GM12878 (cell line): ENCODE results near the gene IFITM2. TPM values are rescaled to one million over a fixed set of nuclear protein-coding genes. Genes with fewer than 3 reads are reported as not detected.

ENCODE experiments used
- ATAC-seq: fragments of 200-7000 bp; cut with Tn5 transposase; 3 replicates; pipeline ENCODE4 v1.9.1; 2020; ENCODE audit warnings: mild to moderate bottlenecking, moderate library complexity
- BruUV-seq: library from RNA; stranded (reverse); fragments of 400-500 nt; replicated peaks from 2 replicates; lab custom pipeline; 2021; lab: Mats Ljungman, UMichigan
- CTCF ChIA-PET: fragments of 300-600 bp; sonication (Branson Sonifier 250); formaldehyde crosslinking; extraction: SDS; loops from one replicate; lab custom pipeline; 2021; ENCODE audit warnings: inconsistent platforms; lab: Yijun Ruan, JAX
- POLR2A ChIA-PET: fragments of 350-600 bp; formaldehyde crosslinking; extraction: SDS; loops from one replicate; lab custom pipeline; 2021; ENCODE audit warnings: inconsistent platforms; lab: Charles Lee
- RAD21 ChIA-PET: fragments of 300-600 bp; sonication (Branson Sonifier 250); formaldehyde crosslinking; loops from one replicate; lab custom pipeline; 2023; ENCODE audit warnings: antibody characterized with exemption; ENCODE audit not compliant: unreplicated experiment; lab: Charles Lee
- SMC1A ChIA-PET: fragments of 300-600 bp; sonication (Branson Sonifier 250); formaldehyde crosslinking; loops from one replicate; lab custom pipeline; 2023; ENCODE audit not compliant: unreplicated experiment, uncharacterized antibody; lab: Charles Lee
- DNase-seq: peaks from one replicate; pipeline ENCODE4 v3.0.0-alpha.2; 2011; ENCODE audit warnings: low read depth, low spot score
- FAIRE-seq: peaks from 3 replicates; lab custom pipeline; 2011; peaks lifted over from hg19 to GRCh38; lab: Jason Lieb, UNC
- H2AFZ ChIP-seq: 2 replicates; pipeline ENCODE4 v1.6.0; 2011; ENCODE audit warnings: low read depth, low read length, control low read depth; ENCODE audit not compliant: control insufficient read depth
- H3K27ac ChIP-seq: 2 replicates; pipeline ENCODE4 v1.5.1; 2011; ENCODE audit warnings: control low read depth; ENCODE audit not compliant: control insufficient read depth, insufficient read depth
- H3K27me3 ChIP-seq, 2 experiments: replicated peaks in 1 of 2; 2 replicates each; pipeline versions ENCODE4 v1.6.0 to v1.6.1; 2011; ENCODE audit warnings: low read length in 1 of 2; ENCODE audit not compliant: control insufficient read depth in 2 of 2, insufficient read depth in 2 of 2
- H3K36me3 ChIP-seq, 2 experiments: 2 replicates each; pipeline ENCODE4 v1.5.1; 2011; ENCODE audit warnings: low read length in 1 of 2; ENCODE audit not compliant: control insufficient read depth in 2 of 2, insufficient read depth in 2 of 2
- H3K4me1 ChIP-seq: 2 replicates; pipeline ENCODE4 v1.6.1; 2011; ENCODE audit warnings: mild to moderate bottlenecking, low read length, moderate library complexity, mixed read lengths; ENCODE audit not compliant: control insufficient read depth, insufficient read depth
- H3K4me2 ChIP-seq: 2 replicates; pipeline ENCODE4 v1.6.0; 2011; ENCODE audit warnings: control low read depth; ENCODE audit not compliant: control insufficient read depth, insufficient read depth
- H3K4me3 ChIP-seq: fragments of 200-600 bp; sonication (generic); 2 replicates; pipeline ENCODE4 v1.5.1; 2016
- H3K79me2 ChIP-seq: 2 replicates; pipeline ENCODE4 v1.6.0; 2011; ENCODE audit warnings: low read length; ENCODE audit not compliant: control insufficient read depth, insufficient read depth
- H3K9ac ChIP-seq: 2 replicates; pipeline ENCODE4 v1.8.0; 2011; ENCODE audit warnings: low read length, control low read depth, mixed read lengths; ENCODE audit not compliant: control insufficient read depth, insufficient read depth
- H3K9me3 ChIP-seq: replicated peaks from 3 replicates; pipeline ENCODE4 v1.5.1; 2011; ENCODE audit warnings: mild to moderate bottlenecking, low read length; ENCODE audit not compliant: control insufficient read depth, insufficient read depth
- H4K20me1 ChIP-seq: 2 replicates; pipeline ENCODE4 v1.6.0; 2011; ENCODE audit not compliant: control insufficient read depth, insufficient read depth
- BCLAF1 ChIP-seq: fragments of 450-650 bp; IDR thresholded peaks from 2 replicates; pipeline ENCODE4 v1.6.1; 2017; ENCODE audit warnings: antibody characterized with exemption, mild to moderate bottlenecking, moderate library complexity
- CEBPB ChIP-seq, 2 experiments: fragments of 150-350 bp in 1 of 2; IDR thresholded peaks; 2 replicates each; pipeline ENCODE4 v1.6.1; 2012 to 2014; ENCODE audit warnings: low read depth in 2 of 2, low read length in 2 of 2, borderline replicate concordance in 1 of 2, inconsistent platforms in 1 of 2
- ETV6 ChIP-seq, 2 experiments: fragments of 450-650 bp in 1 of 2; IDR thresholded peaks in 1 of 2; conservative IDR thresholded peaks in 1 of 2; 2 replicates each; pipeline ENCODE4 v1.6.1; 2014; ENCODE audit warnings: antibody characterized with exemption in 1 of 2, borderline replicate concordance in 1 of 2, low read depth in 1 of 2, mild to moderate bottlenecking in 1 of 2, moderate library complexity in 1 of 2
- HCFC1 ChIP-seq: fragments of 150-350 bp; IDR thresholded peaks from 2 replicates; pipeline ENCODE4 v1.6.1; 2014; ENCODE audit warnings: low read length
- JUND ChIP-seq: IDR thresholded peaks from 2 replicates; pipeline ENCODE4 v1.6.1; 2012; ENCODE audit warnings: low read depth, mild to moderate bottlenecking, low read length, improper control_type of control experiment, moderate library complexity
- LARP7 ChIP-seq: fragments of 450-650 bp; IDR thresholded peaks from 2 replicates; pipeline ENCODE4 v1.6.1; 2017; ENCODE audit warnings: mild to moderate bottlenecking
- MYB ChIP-seq: fragments of 150-350 bp; IDR thresholded peaks from 2 replicates; pipeline ENCODE4 v1.6.1; 2014; ENCODE audit warnings: mild to moderate bottlenecking, low read depth, low read length, borderline replicate concordance
- NFYB ChIP-seq: IDR thresholded peaks from 2 replicates; pipeline ENCODE4 v1.6.1; 2011; ENCODE audit warnings: low read depth, mild to moderate bottlenecking, low read length, improper control_type of control experiment, moderate library complexity; ENCODE audit not compliant: insufficient read depth
- NR2C2 ChIP-seq: IDR thresholded peaks from 2 replicates; pipeline ENCODE4 v1.6.1; 2011; ENCODE audit warnings: borderline replicate concordance, low read depth; ENCODE audit not compliant: control insufficient read depth, insufficient read length
- POLR2AphosphoS5 ChIP-seq: IDR thresholded peaks from 2 replicates; pipeline ENCODE4 v1.6.1; 2011; ENCODE audit warnings: mild to moderate bottlenecking, low read length, inconsistent platforms
- RBBP5 ChIP-seq: fragments of 200-600 bp; sonication (generic); conservative IDR thresholded peaks from 2 replicates; pipeline ENCODE4 v1.6.1; 2016
- SMAD1 ChIP-seq: fragments of 450-650 bp; IDR thresholded peaks from 2 replicates; pipeline ENCODE4 v1.6.1; 2018; ENCODE audit warnings: mild to moderate bottlenecking, low read depth; ENCODE audit not compliant: partially characterized antibody
- SUZ12 ChIP-seq: fragments of 200-600 bp; sonication (generic); IDR thresholded peaks from one replicate; pipeline ENCODE4 v1.6.1; 2018; ENCODE audit warnings: antibody characterized with exemption, mild to moderate bottlenecking; ENCODE audit not compliant: unreplicated experiment
- TCF12 ChIP-seq: IDR thresholded peaks from 2 replicates; pipeline ENCODE4 v1.6.1; 2011; ENCODE audit warnings: low read depth, mild to moderate bottlenecking, low read length
- WGBS: methylation state at CpG from one replicate; pipeline ENCODE4 v1.1.6; 2016; ENCODE audit warnings: low lambda C conversion rate; ENCODE audit not compliant: insufficient replicate concordance, insufficient coverage; ENCODE audit errors: missing lambda C conversion rate; 5-methylcytosine and 5-hydroxymethylcytosine counted together
- in situ Hi-C: fragments of 300-500 bp; cut with MboI; formaldehyde crosslinking; loops from 9 replicates; pipeline ENCODE4 v1.14.3; 2018; ENCODE audit warnings: mixed read lengths
- intact Hi-C: fragments of 100-400 bp; cut with micrococcal nuclease; formaldehyde crosslinking; loops from one replicate; pipeline ENCODE4 v1.14.2; 2022; ENCODE audit not compliant: unreplicated experiment
- polyA plus RNA-seq, 11 experiments: library from polyadenylated mRNA; depleted of rRNA in 4 of 11; unstranded in 6 of 11; stranded (reverse) in 5 of 11; fragments of >200 nt; fragmentation: Nextera tagmentation in 4 of 11; fragmentation: Illumina TruSeq in 1 of 11; extraction: Ambion mirVana in 4 of 11; extraction: Trizol in 1 of 11; gene quantifications; 1 replicate in 1 of 11; 2 replicates in 10 of 11; pipeline versions ENCODE4 v1.2.1 to v1.2.3, GENCODE V29; 2011 to 2016; ENCODE audit warnings: inconsistent platforms in 2 of 11, missing spikeins in 2 of 11, low read depth in 1 of 11
- total RNA-seq, 4 experiments: library from RNA; depleted of rRNA in 3 of 4; stranded (reverse); fragments of >200 nt in 3 of 4; fragmentation: Illumina TruSeq in 1 of 4; extraction: Trizol in 1 of 4; gene quantifications; 2 replicates each; pipeline versions ENCODE4 v1.2.1 to v1.2.3, GENCODE V29; 2013 to 2021
- TF ChIP-seq, protein P1 (sequence below): fragments of 450-650 bp; formaldehyde crosslinking; IDR thresholded peaks from 2 replicates; pipeline ENCODE4 v1.4.0; 2020; ENCODE audit warnings: mild to moderate bottlenecking, moderate library complexity
- TF ChIP-seq, protein P2 (sequence below): IDR thresholded peaks from 2 replicates; pipeline ENCODE4 v1.6.1; 2012; ENCODE audit warnings: low read length, inconsistent platforms

Gene IFITM2
- total and polyA plus RNA-seq, 10 of the 15 experiments (the other 5 are each of a cell fraction or from before 2014, with no cell fraction given) = 116 to 3,672 (median 724) TPM

GRCh38 chr11:330307-330693 is 22.7 kb downstream of the IFITM2 start:
- POLR2A ChIA-PET = interaction anchor here (0.5 to 6.0 kb wide), 15 partner anchors 10 to 176 kb away, joined by 3 to 86 read pairs (median 11); partner anchors contain the start of genes BET1L, IFITM1 and RIC8A
- peak overlapping the region; percentile 44; the same call in 1 of the 2 replicates for H3K9ac ChIP-seq
- H3K36me3 ChIP-seq = no peaks in the 10 kb centered on the region
- peaks cover 5% of the 10 kb centered on the region; the same call in 2 of the 3 replicates for H3K9me3 ChIP-seq
- 0 out of 2 replicates have a peak overlapping the region, but pooled peaks have one; percentile 10 for H2AFZ ChIP-seq
- SMC1A ChIA-PET = interaction anchor here (0.9 to 4.5 kb wide), 11 partner anchors 10 to 92 kb away, joined by 3 to 44 read pairs (median 13); no protein-coding TSS in a partner anchor
- FAIRE-seq (no peak), DNase-seq (no peak), ATAC-seq (peak; percentile 29)
- H3K27me3 ChIP-seq = no peaks in the 10 kb centered on the region
- no TSS peak for BruUV-seq
- intact Hi-C loops (loop anchor here (2.0 kb wide), 1 partner anchor 15 kb away; the partner anchor contains the start of gene IFITM1), in situ Hi-C loops (no loop called here)
- peak overlapping the region; percentile 89 for H3K4me2 ChIP-seq
- peaks cover 51% of the 10 kb centered on the region for H3K4me1 ChIP-seq
- H3K79me2 ChIP-seq = peaks cover 4% of the 10 kb centered on the region
- CTCF ChIA-PET = interaction anchor here (0.8 to 5.4 kb wide), 11 partner anchors 10 to 119 kb away, joined by 3 to 43 read pairs (median 11); partner anchors contain the start of genes IFITM2 and PTDSS2
- H3K27ac ChIP-seq = peak overlapping the region; percentile 82
- no peak overlapping the region for H3K4me3 ChIP-seq
- WGBS = 16% methylated on average over 14 of the region's 14 CpGs
- H4K20me1 ChIP-seq = no peaks in the 10 kb centered on the region
- RAD21 ChIA-PET = interaction anchor here (0.5 to 5.2 kb wide), 12 partner anchors 10 to 123 kb away, joined by 3 to 68 read pairs (median 6); partner anchors contain the start of genes BET1L and RIC8A
- TF ChIP-seq SUZ12 (no peak), CEBPB (IDR thresholded peaks at IDR 0.05; ENCODE audit: borderline replicate concordance in 1 of 2, low read depth in 2 of 2, low read length in 2 of 2) (no peak), BCLAF1 (no peak), HCFC1 (no peak), LARP7 (no peak), JUND (no peak), TCF12 (0 out of 2 replicates have a peak, but pooled peaks have one; percentile 19), MYB (no peak), POLR2AphosphoS5 (no peak), ETV6 (conservative IDR thresholded peaks at IDR 0.05 in 1 of 2, IDR thresholded peaks at IDR 0.05 in 1 of 2; ENCODE audit: borderline replicate concordance in 1 of 2, low read depth in 1 of 2) (no peak), SMAD1 (no peak), RBBP5 (no peak), NFYB (no peak), NR2C2 (no peak)
- TF ChIP-seq, protein P1, sequence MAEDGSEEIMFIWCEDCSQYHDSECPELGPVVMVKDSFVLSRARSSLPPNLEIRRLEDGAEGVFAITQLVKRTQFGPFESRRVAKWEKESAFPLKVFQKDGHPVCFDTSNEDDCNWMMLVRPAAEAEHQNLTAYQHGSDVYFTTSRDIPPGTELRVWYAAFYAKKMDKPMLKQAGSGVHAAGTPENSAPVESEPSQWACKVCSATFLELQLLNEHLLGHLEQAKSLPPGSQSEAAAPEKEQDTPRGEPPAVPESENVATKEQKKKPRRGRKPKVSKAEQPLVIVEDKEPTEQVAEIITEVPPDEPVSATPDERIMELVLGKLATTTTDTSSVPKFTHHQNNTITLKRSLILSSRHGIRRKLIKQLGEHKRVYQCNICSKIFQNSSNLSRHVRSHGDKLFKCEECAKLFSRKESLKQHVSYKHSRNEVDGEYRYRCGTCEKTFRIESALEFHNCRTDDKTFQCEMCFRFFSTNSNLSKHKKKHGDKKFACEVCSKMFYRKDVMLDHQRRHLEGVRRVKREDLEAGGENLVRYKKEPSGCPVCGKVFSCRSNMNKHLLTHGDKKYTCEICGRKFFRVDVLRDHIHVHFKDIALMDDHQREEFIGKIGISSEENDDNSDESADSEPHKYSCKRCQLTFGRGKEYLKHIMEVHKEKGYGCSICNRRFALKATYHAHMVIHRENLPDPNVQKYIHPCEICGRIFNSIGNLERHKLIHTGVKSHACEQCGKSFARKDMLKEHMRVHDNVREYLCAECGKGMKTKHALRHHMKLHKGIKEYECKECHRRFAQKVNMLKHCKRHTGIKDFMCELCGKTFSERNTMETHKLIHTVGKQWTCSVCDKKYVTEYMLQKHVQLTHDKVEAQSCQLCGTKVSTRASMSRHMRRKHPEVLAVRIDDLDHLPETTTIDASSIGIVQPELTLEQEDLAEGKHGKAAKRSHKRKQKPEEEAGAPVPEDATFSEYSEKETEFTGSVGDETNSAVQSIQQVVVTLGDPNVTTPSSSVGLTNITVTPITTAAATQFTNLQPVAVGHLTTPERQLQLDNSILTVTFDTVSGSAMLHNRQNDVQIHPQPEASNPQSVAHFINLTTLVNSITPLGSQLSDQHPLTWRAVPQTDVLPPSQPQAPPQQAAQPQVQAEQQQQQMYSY (CRISPR knock-in tag) = no peak
- TF ChIP-seq, protein P2, sequence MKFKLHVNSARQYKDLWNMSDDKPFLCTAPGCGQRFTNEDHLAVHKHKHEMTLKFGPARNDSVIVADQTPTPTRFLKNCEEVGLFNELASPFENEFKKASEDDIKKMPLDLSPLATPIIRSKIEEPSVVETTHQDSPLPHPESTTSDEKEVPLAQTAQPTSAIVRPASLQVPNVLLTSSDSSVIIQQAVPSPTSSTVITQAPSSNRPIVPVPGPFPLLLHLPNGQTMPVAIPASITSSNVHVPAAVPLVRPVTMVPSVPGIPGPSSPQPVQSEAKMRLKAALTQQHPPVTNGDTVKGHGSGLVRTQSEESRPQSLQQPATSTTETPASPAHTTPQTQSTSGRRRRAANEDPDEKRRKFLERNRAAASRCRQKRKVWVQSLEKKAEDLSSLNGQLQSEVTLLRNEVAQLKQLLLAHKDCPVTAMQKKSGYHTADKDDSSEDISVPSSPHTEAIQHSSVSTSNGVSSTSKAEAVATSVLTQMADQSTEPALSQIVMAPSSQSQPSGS = no peak
